ENCODE results near the gene PDYN.
A peak's percentile ranks its signal among the peaks of the same experiment; 100 is the strongest.

The PDYN gene

DNA sequence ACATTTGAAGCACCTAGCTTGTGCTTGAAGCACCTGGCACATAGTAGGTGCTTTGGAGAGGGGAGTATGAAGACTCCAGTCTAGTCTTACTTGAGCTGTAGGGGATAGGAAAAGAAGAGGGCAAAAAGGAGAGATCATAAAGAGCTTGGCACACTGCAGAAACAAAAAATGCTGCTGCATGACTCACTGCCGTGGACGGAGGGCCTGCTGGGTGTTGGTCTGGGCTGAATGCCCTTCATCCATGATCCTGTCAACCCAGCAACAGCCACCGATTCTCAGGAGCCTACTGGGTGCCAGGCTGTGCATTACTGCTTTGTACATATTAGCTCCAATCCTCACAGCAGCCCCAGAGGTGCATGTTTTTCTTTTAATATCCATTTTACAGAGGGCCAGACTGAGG lies 6.0 kb downstream of the PDYN start:
- Histone ChIP-seq H3K27ac (ENCODE audit: low read depth, low read length) (no peak overlapping the region), H3K9ac (ENCODE audit: low read length) (no peak overlapping the region), H3K27me3 (ENCODE audit: control insufficient read depth, insufficient read depth, low read length) (no peaks in the 10 kb centered on the region), H3K36me3 (ENCODE audit: control insufficient read depth, insufficient read depth, low read length) (no peaks in the 10 kb centered on the region), H3K4me1 (ENCODE audit: control insufficient read depth, insufficient read depth, low read length) (no peaks in the 10 kb centered on the region), H3K4me3 (ENCODE audit: low read length) (no peak overlapping the region)

DNA sequence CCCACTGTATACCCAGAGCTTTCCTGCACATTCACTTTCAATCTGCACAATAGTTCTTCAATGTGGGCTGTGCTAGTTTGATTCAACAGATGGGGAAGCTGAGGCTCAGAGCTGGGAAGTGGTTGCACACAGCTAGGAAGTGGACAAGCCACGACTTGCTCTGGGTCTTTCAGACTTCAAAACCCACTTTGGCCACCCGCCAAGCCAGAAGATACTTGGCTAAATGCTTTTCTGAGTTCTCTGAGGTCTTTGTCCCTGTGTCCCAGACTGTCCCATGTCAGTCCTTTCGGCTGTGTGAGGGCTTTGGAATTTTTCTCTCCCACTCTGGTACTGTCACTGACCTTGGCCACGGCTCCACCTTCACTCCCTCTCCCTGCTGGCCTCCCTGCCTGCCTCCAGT lies 10.6 kb downstream of the PDYN start:
- no peaks in the 10 kb centered on the region for H3K4me1 ChIP-seq (ENCODE audit: control insufficient read depth, insufficient read depth, low read length)
- H3K27ac ChIP-seq (ENCODE audit: low read depth, low read length): no peak overlapping the region
- H3K36me3 ChIP-seq (ENCODE audit: control insufficient read depth, insufficient read depth, low read length): no peaks in the 10 kb centered on the region
- H3K27me3 ChIP-seq (ENCODE audit: control insufficient read depth, insufficient read depth, low read length): no peaks in the 10 kb centered on the region
- H3K4me3 ChIP-seq (ENCODE audit: low read length): no peak overlapping the region
- H3K9ac ChIP-seq (ENCODE audit: low read length): no peak overlapping the region

DNA sequence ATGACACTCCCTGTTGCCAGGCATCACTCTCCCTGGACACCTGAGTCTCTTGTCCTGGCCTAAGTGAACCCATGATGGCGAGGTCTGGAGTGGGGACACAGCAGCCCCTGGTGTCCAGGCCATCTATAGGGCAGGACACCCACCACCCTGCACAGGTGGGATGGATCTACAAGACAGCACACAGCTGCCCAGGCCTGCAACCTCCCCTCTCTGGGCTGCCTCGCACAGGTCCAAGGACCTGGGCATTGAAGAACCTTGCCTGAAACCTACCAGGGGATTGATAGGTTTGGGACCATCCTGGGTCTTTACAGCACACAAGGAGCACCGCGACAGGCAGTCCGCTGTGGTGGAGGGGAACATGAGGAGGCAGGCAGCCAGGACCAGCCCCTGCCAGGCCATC lies 11.2 kb downstream of the PDYN start:
- Histone ChIP-seq H3K36me3 (ENCODE audit: control insufficient read depth, insufficient read depth, low read length) (no peaks in the 10 kb centered on the region), H3K4me1 (ENCODE audit: control insufficient read depth, insufficient read depth, low read length) (no peaks in the 10 kb centered on the region), H3K27ac (ENCODE audit: low read depth, low read length) (no peak overlapping the region), H3K27me3 (ENCODE audit: control insufficient read depth, insufficient read depth, low read length) (no peaks in the 10 kb centered on the region), H3K9ac (ENCODE audit: low read length) (no peak overlapping the region), H3K4me3 (ENCODE audit: low read length) (no peak overlapping the region)

- Histone ChIP-seq H3K27me3 (ENCODE audit: control insufficient read depth, insufficient read depth, low read length) (no peaks in the 10 kb centered on the region), H3K4me1 (ENCODE audit: control insufficient read depth, insufficient read depth, low read length) (no peaks in the 10 kb centered on the region), H3K9ac (ENCODE audit: low read length) (no peak overlapping the region), H3K36me3 (ENCODE audit: control insufficient read depth, insufficient read depth, low read length) (no peaks in the 10 kb centered on the region), H3K4me3 (ENCODE audit: low read length) (no peak overlapping the region), H3K27ac (ENCODE audit: low read depth, low read length) (no peak overlapping the region)
Observed at GRCh38 chr20:1979106-1979778, 14.6 kb downstream of the PDYN start.

DNA sequence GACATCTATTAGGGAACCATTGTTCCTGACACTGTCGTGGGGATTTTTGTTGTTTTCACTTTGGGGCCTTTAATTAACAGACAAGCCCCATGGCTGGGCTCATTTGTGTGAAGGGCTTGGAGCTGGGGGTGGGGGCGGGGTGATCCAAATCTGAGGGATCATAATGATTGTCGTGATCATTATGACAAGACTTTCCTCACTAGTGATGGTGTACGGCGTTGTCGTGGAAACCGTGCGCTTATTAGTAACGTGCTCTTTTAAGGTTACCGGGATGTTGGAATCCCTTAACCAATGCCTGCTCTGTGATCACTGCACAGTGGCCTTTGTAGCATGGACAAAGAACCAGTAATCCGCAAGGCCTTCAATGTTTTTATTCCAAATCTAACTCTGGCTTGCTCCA lies 18.6 kb downstream of the PDYN start:
- Histone ChIP-seq H3K36me3 (ENCODE audit: control insufficient read depth, insufficient read depth, low read length) (no peaks in the 10 kb centered on the region), H3K9ac (ENCODE audit: low read length) (no peak overlapping the region), H3K27ac (ENCODE audit: low read depth, low read length) (no peak overlapping the region), H3K4me3 (ENCODE audit: low read length) (no peak overlapping the region), H3K27me3 (ENCODE audit: control insufficient read depth, insufficient read depth, low read length) (no peaks in the 10 kb centered on the region), H3K4me1 (ENCODE audit: control insufficient read depth, insufficient read depth, low read length) (no peaks in the 10 kb centered on the region)

DNA sequence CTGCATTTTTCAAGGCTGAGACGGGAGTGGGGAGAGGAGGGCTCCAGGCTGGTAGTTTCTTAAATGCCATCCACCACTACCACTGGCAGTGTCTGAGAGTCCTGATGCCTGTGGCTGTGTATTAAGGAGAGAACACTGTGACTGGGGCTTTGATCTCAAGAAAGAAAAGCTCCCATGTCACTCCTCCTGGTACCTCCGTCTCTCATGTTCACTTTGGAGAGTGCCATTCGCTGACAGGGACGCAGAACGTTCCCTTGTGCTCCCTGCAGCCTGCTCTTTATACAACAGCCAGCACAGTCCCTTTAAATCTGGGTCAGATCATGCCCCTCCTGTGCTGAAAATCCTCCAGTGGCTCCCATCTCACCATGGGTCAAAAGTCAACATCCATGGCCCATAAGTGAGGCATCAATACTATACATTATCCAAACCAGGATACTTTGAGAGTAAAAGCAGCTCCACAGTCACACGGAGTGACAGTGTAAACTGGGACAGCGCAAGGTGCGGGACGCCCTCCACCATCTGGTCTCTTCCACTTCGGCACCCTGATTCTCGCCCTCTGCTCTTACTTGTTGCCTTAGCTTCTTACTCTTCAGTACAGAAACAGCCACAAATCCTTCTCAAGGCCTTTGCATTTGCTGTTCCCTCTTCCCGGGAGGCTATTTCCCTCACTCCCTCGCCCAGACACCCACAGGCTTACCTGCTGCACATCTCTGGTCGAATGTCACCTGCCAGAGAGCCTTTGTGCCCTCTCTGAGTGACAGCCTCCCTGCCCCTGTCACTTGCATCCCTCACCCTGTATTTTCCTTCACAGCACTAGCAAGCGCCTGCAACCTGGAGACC lies 20.0 kb downstream of the PDYN start:
- Histone ChIP-seq H3K4me3 (ENCODE audit: low read length) (no peak overlapping the region), H3K9ac (ENCODE audit: low read length) (no peak overlapping the region), H3K27ac (ENCODE audit: low read depth, low read length) (no peak overlapping the region), H3K27me3 (ENCODE audit: control insufficient read depth, insufficient read depth, low read length) (no peaks in the 10 kb centered on the region), H3K36me3 (ENCODE audit: control insufficient read depth, insufficient read depth, low read length) (no peaks in the 10 kb centered on the region), H3K4me1 (ENCODE audit: control insufficient read depth, insufficient read depth, low read length) (no peaks in the 10 kb centered on the region)

GRCh38 chr20:1971893-1972586 lies 21.8 kb downstream of the PDYN start:
- Histone ChIP-seq H3K4me1 (ENCODE audit: control insufficient read depth, insufficient read depth, low read length) (no peaks in the 10 kb centered on the region), H3K27ac (ENCODE audit: low read depth, low read length) (no peak overlapping the region), H3K36me3 (ENCODE audit: control insufficient read depth, insufficient read depth, low read length) (no peaks in the 10 kb centered on the region), H3K27me3 (ENCODE audit: control insufficient read depth, insufficient read depth, low read length) (no peaks in the 10 kb centered on the region), H3K9ac (ENCODE audit: low read length) (no peak overlapping the region), H3K4me3 (ENCODE audit: low read length) (no peak overlapping the region)

- H3K9ac ChIP-seq (ENCODE audit: low read length): no peak overlapping the region
- no peaks in the 10 kb centered on the region for H3K36me3 ChIP-seq (ENCODE audit: control insufficient read depth, insufficient read depth, low read length)
- H3K27me3 ChIP-seq (ENCODE audit: control insufficient read depth, insufficient read depth, low read length): no peaks in the 10 kb centered on the region
Observed at GRCh38 chr20:1968964-1969363, 24.9 kb downstream of the PDYN start.

GRCh38 chr20:1965520-1966351 lies 28.1 kb downstream of the PDYN start:
- Histone ChIP-seq H3K4me3 (ENCODE audit: low read length) (peak overlapping the region; percentile 13), H3K36me3 (ENCODE audit: control insufficient read depth, insufficient read depth, low read length) (no peaks in the 10 kb centered on the region), H3K9ac (ENCODE audit: low read length) (peak overlapping the region; percentile 11), H3K27ac (ENCODE audit: low read depth, low read length) (no peak overlapping the region), H3K27me3 (ENCODE audit: control insufficient read depth, insufficient read depth, low read length) (no peaks in the 10 kb centered on the region), H3K4me1 (ENCODE audit: control insufficient read depth, insufficient read depth, low read length) (no peaks in the 10 kb centered on the region)

More at GRCh38 chr20:1968964-1969363, 24.9 kb downstream of the PDYN start:
- no peak overlapping the region for H3K27ac ChIP-seq (ENCODE audit: low read depth, low read length)
- H3K4me1 ChIP-seq (ENCODE audit: control insufficient read depth, insufficient read depth, low read length): no peaks in the 10 kb centered on the region
- no peak overlapping the region for H3K4me3 ChIP-seq (ENCODE audit: low read length)

GRCh38 chr20:1964659-1965405 lies 29.0 kb downstream of the PDYN start:
- Histone ChIP-seq H3K4me3 (ENCODE audit: low read length) (no peak overlapping the region), H3K4me1 (ENCODE audit: control insufficient read depth, insufficient read depth, low read length) (no peaks in the 10 kb centered on the region), H3K36me3 (ENCODE audit: control insufficient read depth, insufficient read depth, low read length) (no peaks in the 10 kb centered on the region), H3K27ac (ENCODE audit: low read depth, low read length) (no peak overlapping the region), H3K9ac (ENCODE audit: low read length) (no peak overlapping the region), H3K27me3 (ENCODE audit: control insufficient read depth, insufficient read depth, low read length) (no peaks in the 10 kb centered on the region)

GRCh38 chr20:1964061-1964460 lies 29.8 kb downstream of the PDYN start:
- Histone ChIP-seq H3K27ac (ENCODE audit: low read depth, low read length) (no peak overlapping the region), H3K4me1 (ENCODE audit: control insufficient read depth, insufficient read depth, low read length) (no peaks in the 10 kb centered on the region), H3K36me3 (ENCODE audit: control insufficient read depth, insufficient read depth, low read length) (no peaks in the 10 kb centered on the region), H3K9ac (ENCODE audit: low read length) (no peak overlapping the region), H3K4me3 (ENCODE audit: low read length) (no peak overlapping the region), H3K27me3 (ENCODE audit: control insufficient read depth, insufficient read depth, low read length) (no peaks in the 10 kb centered on the region)

Data from rectal smooth muscle tissue (tissue), 1 donor.